Fibroblast of mammary gland (primary cell): Measurements from ENCODE around the gene RIGI.

Experiments used
- DNase-seq: peaks from one replicate; pipeline ENCODE4 v3.0.0-alpha.2; 2010; ENCODE audit warnings: low read depth
- H3K4me3 ChIP-seq: 2 replicates; pipeline ENCODE4 v1.5.1; 2011; ENCODE audit warnings: low read depth, mild to moderate bottlenecking, low read length, moderate library complexity; ENCODE audit not compliant: control insufficient read depth
- TF ChIP-seq, protein P1 (sequence below): conservative IDR thresholded peaks from 2 replicates; pipeline ENCODE4 v1.5.1; 2011; ENCODE audit warnings: low read depth, low read length, inconsistent platforms; ENCODE audit not compliant: control insufficient read depth, insufficient read depth

The RIGI gene

DNA sequence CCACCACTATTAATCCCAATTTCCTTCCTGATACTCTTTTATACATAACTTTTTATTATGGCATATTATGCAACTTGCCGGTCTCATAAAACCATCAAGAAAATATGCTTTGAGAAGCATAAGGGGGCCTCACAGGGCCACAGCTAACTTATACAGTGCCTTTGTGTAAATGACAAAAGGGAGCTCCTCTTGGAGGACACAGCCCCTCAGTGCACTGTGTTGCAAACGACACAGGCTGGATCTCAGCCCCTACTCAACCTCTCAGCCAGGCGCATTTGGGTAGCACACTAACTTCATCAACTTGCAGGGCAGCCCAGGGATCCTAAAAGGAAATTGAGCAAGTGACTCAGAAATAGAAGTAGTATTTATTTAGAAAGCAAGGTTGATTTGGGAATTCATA is 35.4 kb downstream of the RIGI start:
- TF ChIP-seq, protein P1, sequence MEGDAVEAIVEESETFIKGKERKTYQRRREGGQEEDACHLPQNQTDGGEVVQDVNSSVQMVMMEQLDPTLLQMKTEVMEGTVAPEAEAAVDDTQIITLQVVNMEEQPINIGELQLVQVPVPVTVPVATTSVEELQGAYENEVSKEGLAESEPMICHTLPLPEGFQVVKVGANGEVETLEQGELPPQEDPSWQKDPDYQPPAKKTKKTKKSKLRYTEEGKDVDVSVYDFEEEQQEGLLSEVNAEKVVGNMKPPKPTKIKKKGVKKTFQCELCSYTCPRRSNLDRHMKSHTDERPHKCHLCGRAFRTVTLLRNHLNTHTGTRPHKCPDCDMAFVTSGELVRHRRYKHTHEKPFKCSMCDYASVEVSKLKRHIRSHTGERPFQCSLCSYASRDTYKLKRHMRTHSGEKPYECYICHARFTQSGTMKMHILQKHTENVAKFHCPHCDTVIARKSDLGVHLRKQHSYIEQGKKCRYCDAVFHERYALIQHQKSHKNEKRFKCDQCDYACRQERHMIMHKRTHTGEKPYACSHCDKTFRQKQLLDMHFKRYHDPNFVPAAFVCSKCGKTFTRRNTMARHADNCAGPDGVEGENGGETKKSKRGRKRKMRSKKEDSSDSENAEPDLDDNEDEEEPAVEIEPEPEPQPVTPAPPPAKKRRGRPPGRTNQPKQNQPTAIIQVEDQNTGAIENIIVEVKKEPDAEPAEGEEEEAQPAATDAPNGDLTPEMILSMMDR, result no peak
- no peak for DNase-seq
- H3K4me3 ChIP-seq, result no peak overlapping the region

DNA sequence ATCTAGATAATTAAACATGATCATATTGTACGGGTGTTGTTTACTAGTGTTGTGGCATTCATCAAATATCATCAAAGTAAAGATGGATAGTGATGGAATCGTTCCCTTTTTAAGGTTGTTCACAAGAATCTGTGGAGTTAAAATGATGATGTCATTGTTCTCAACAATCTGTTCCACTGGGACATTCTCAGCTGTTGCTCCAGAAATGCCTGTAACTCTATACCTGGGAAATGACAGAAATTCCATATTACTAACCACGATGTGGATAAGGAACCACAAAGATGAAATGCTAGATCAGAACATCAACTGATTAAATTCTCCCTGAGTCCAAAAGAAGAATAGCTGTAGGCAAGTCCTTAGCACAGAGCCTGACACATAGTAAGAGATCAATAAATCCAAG is 38.0 kb downstream of the RIGI start:
- H3K4me3 ChIP-seq, result no peak overlapping the region
- TF ChIP-seq, protein P1, result no peak
- peak; percentile 22 for DNase-seq

DNA sequence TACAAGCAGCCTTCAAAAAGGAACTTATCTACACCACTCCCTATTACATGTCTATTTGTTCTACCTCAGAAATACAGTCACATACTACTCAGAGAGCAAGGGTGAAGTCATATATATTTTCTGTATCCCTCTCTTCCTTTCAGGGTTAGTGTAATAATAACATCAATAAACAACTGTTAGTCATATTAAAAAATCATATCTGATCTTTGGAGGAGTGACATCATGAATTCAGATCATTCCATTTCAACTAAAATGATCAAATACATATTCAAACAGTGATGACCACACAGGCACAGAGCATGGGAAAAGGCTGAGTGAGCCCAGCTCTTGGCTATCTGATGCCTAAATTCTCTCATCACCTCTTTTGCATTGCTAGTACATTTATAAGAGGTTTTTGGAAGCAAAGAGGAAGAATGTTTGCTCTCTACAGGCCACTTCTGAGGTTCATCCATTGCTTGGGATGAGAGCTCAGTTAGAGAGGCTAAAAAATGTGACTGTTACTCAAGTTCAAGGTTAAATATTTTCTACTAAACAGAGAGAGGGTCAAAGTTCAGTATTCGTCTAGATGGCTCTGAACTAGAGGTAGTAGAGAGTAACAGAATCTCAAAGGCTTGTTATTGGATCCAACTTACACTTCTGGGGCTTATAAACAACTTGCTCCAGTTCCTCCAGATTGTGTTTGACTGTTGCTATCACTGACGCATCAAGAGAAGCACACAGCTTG is 39.0 kb downstream of the RIGI start:
- TF ChIP-seq, protein P1, result no peak
- no peak overlapping the region for H3K4me3 ChIP-seq
- peak; percentile 10 for DNase-seq

DNA sequence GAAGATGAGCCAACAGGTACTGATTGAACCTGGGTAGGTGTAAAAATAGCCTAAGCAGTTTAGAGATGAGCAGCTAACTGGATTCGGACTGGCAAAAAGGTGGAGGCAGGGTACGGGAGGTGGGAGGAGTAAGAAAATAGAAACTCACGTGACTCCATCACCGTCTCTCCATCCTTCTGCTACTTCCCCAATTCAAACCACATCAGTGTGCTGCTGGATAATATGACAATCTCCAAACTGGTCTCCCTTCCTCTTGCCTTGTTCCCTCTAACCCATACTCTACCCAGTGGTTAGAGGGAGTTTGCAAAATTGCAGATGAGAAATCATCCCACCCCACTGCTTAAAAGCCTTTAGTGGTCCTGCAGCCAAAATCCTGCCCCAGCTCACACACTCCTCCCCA is 42.7 kb downstream of the RIGI start:
- H3K4me3 ChIP-seq, result no peak overlapping the region
- no peak for DNase-seq
- TF ChIP-seq, protein P1, result no peak
